HUES6 (cell line): ENCODE results near the gene SLC9A3.
"Not testable (repeated sequence)": the region's sequence is repeated elsewhere in the genome, so short reads cannot be mapped to it uniquely, and the experiment has no call there.

Source experiments
- H3K27ac ChIP-seq: 2 replicates; pipeline ENCODE4 v1.7.0; 2013; ENCODE audit warnings: low read depth, mild to moderate bottlenecking, low read length, inconsistent platforms
- H3K27me3 ChIP-seq: 2 replicates; pipeline ENCODE4 v1.6.1; 2013; ENCODE audit warnings: low read length; ENCODE audit not compliant: control insufficient read depth, insufficient read depth
- H3K36me3 ChIP-seq: 2 replicates; pipeline ENCODE4 v1.6.1; 2013; ENCODE audit warnings: low read length; ENCODE audit not compliant: control insufficient read depth, insufficient read depth
- H3K4me1 ChIP-seq: 2 replicates; pipeline ENCODE4 v1.6.1; 2013; ENCODE audit warnings: low read length; ENCODE audit not compliant: control insufficient read depth, insufficient read depth
- H3K4me3 ChIP-seq: 2 replicates; pipeline ENCODE4 v1.5.1; 2013; ENCODE audit warnings: low read depth, low read length
- H3K9ac ChIP-seq: one replicate; pipeline ENCODE4 v1.6.1; 2013; ENCODE audit warnings: mild to moderate bottlenecking, low read length
- H3K9me3 ChIP-seq: 2 replicates; pipeline ENCODE4 v1.6.1; 2013; ENCODE audit warnings: low read depth, low read length; ENCODE audit not compliant: control insufficient read depth, insufficient read depth

The SLC9A3 gene

GRCh38 chr5:513216-514100, 10.8 kb downstream of the SLC9A3 start:
- H3K36me3 ChIP-seq, result no peaks in the 10 kb centered on the region
- H3K4me3 ChIP-seq, result no peak overlapping the region
- H3K27me3 ChIP-seq, result peaks cover 51% of the 10 kb centered on the region
- H3K9me3 ChIP-seq, result no peaks in the 10 kb centered on the region
- H3K27ac ChIP-seq, result no peak overlapping the region
- H3K4me1 ChIP-seq, result no peaks in the 10 kb centered on the region
- H3K9ac ChIP-seq, result no peak overlapping the region

GRCh38 chr5:511476-511875, 12.8 kb downstream of the SLC9A3 start:
- Histone ChIP-seq H3K4me3 (no peak overlapping the region), H3K4me1 (no peaks in the 10 kb centered on the region), H3K27me3 (peaks cover 32% of the 10 kb centered on the region; the same call in 1 of the 2 replicates), H3K27ac (no peak overlapping the region), H3K9me3 (no peaks in the 10 kb centered on the region), H3K9ac (no peak overlapping the region), H3K36me3 (no peaks in the 10 kb centered on the region)

- H3K4me1 ChIP-seq, result no peaks in the 10 kb centered on the region
- H3K27me3 ChIP-seq, result peaks cover 34% of the 10 kb centered on the region; the same call in 1 of the 2 replicates
- no peak overlapping the region for H3K4me3 ChIP-seq
- no peaks in the 10 kb centered on the region for H3K36me3 ChIP-seq
- H3K27ac ChIP-seq, result no peak overlapping the region
- H3K9me3 ChIP-seq, result no peaks in the 10 kb centered on the region
- H3K9ac ChIP-seq, result no peak overlapping the region
These were observed 13.7 kb downstream of the SLC9A3 start for GRCh38 chr5:510521-510920.

- Histone ChIP-seq H3K4me1 (no peaks in the 10 kb centered on the region), H3K9me3 (no peaks in the 10 kb centered on the region), H3K36me3 (no peaks in the 10 kb centered on the region), H3K27me3 (peaks cover 29% of the 10 kb centered on the region; the same call in 1 of the 2 replicates), H3K27ac (no peak overlapping the region), H3K9ac (no peak overlapping the region), H3K4me3 (no peak overlapping the region)
These were observed 14.6 kb downstream of the SLC9A3 start for GRCh38 chr5:509611-510185.

- peaks cover 35% of the 10 kb centered on the region; the same call in 1 of the 2 replicates for H3K27me3 ChIP-seq
- not testable (repeated sequence) for H3K4me3 ChIP-seq, H3K9me3 ChIP-seq, H3K9ac ChIP-seq, H3K36me3 ChIP-seq, H3K27ac ChIP-seq, H3K4me1 ChIP-seq
These were observed 16.2 kb downstream of the SLC9A3 start for GRCh38 chr5:507986-508575.

- no peak overlapping the region for H3K4me3 ChIP-seq
- H3K27ac ChIP-seq, result no peak overlapping the region
- peaks cover 2% of the 10 kb centered on the region; the same call in 1 of the 2 replicates for H3K4me1 ChIP-seq
- no peak overlapping the region for H3K9ac ChIP-seq
- H3K36me3 ChIP-seq, result no peaks in the 10 kb centered on the region
- H3K27me3 ChIP-seq, result peaks cover 35% of the 10 kb centered on the region; the same call in 1 of the 2 replicates
- no peaks in the 10 kb centered on the region for H3K9me3 ChIP-seq
These were observed 18.2 kb downstream of the SLC9A3 start for GRCh38 chr5:505951-506525.

- Histone ChIP-seq H3K9me3 (no peaks in the 10 kb centered on the region), H3K4me1 (peaks cover 2% of the 10 kb centered on the region; the same call in 1 of the 2 replicates), H3K27ac (no peak overlapping the region), H3K36me3 (no peaks in the 10 kb centered on the region), H3K27me3 (peaks cover 35% of the 10 kb centered on the region; the same call in 1 of the 2 replicates), H3K4me3 (no peak overlapping the region), H3K9ac (no peak overlapping the region)
These were observed 19.7 kb downstream of the SLC9A3 start for GRCh38 chr5:504326-505154.

- no peak overlapping the region for H3K27ac ChIP-seq
- no peak overlapping the region for H3K4me3 ChIP-seq
- no peaks in the 10 kb centered on the region for H3K9me3 ChIP-seq
These were observed 21.7 kb downstream of the SLC9A3 start for GRCh38 chr5:502325-503079.

GRCh38 chr5:501831-502184, 22.4 kb downstream of the SLC9A3 start:
- peaks cover 60% of the 10 kb centered on the region for H3K27me3 ChIP-seq
- no peak overlapping the region for H3K27ac ChIP-seq
- H3K4me1 ChIP-seq, result peaks cover 2% of the 10 kb centered on the region; the same call in 1 of the 2 replicates
- H3K36me3 ChIP-seq, result no peaks in the 10 kb centered on the region
- no peaks in the 10 kb centered on the region for H3K9me3 ChIP-seq
- no peak overlapping the region for H3K9ac ChIP-seq
- no peak overlapping the region for H3K4me3 ChIP-seq

More at GRCh38 chr5:502325-503079, 21.7 kb downstream of the SLC9A3 start:
- no peak overlapping the region for H3K9ac ChIP-seq
- H3K36me3 ChIP-seq, result no peaks in the 10 kb centered on the region
- H3K4me1 ChIP-seq, result peaks cover 2% of the 10 kb centered on the region; the same call in 1 of the 2 replicates
- H3K27me3 ChIP-seq, result peaks cover 53% of the 10 kb centered on the region; the same call in 1 of the 2 replicates
